Mesendoderm (in vitro differentiated cells): ENCODE results near the gene CST6.
A peak's percentile ranks its signal among the peaks of the same experiment; 100 is the strongest.

Source experiments
- DNase-seq: peaks from one replicate; pipeline ENCODE4 v3.0.0; 2013
- H2AK5ac ChIP-seq: 2 replicates; pipeline ENCODE4 v1.6.1; 2013; ENCODE audit warnings: low read length, inconsistent platforms
- H2BK120ac ChIP-seq: 2 replicates; pipeline ENCODE4 v1.6.1; 2013; ENCODE audit warnings: low read depth, mild to moderate bottlenecking, low read length, moderate library complexity, mixed read lengths
- H2BK15ac ChIP-seq: replicated peaks from 2 replicates; pipeline ENCODE4 v1.6.1; 2013; ENCODE audit warnings: low read depth, mild to moderate bottlenecking, moderate library complexity
- H2BK5ac ChIP-seq: 2 replicates; pipeline ENCODE4 v1.6.1; 2013; ENCODE audit warnings: low read length, inconsistent platforms
- H3K18ac ChIP-seq: 2 replicates; pipeline ENCODE4 v1.6.1; 2013; ENCODE audit warnings: mild to moderate bottlenecking, low read length, mixed read lengths
- H3K23ac ChIP-seq: one replicate; pipeline ENCODE4 v1.6.1; 2013; ENCODE audit warnings: low read length
- H3K27ac ChIP-seq: 2 replicates; pipeline ENCODE4 v1.5.1; 2013; ENCODE audit warnings: low read depth, mild to moderate bottlenecking, inconsistent platforms, low read length, moderate library complexity
- H3K27me3 ChIP-seq: 2 replicates; pipeline ENCODE4 v1.6.1; 2013; ENCODE audit warnings: low read length, control low read depth, mild to moderate bottlenecking, inconsistent platforms; ENCODE audit not compliant: insufficient read depth, poor library complexity
- H3K36me3 ChIP-seq: 2 replicates; pipeline ENCODE4 v1.6.1; 2013; ENCODE audit warnings: low read length, inconsistent platforms; ENCODE audit not compliant: control insufficient read depth, insufficient read depth
- H3K4ac ChIP-seq: one replicate; pipeline ENCODE4 v1.6.1; 2013; ENCODE audit warnings: low read depth, mild to moderate bottlenecking, low read length, moderate library complexity
- H3K4me1 ChIP-seq: 2 replicates; pipeline ENCODE4 v1.6.1; 2013; ENCODE audit warnings: low read depth, low read length, inconsistent platforms; ENCODE audit not compliant: control insufficient read depth
- H3K4me2 ChIP-seq: 2 replicates; pipeline ENCODE4 v1.6.1; 2013; ENCODE audit warnings: low read length
- H3K4me3 ChIP-seq: 2 replicates; pipeline ENCODE4 v1.5.1; 2013; ENCODE audit warnings: mild to moderate bottlenecking, low read length
- H3K56ac ChIP-seq: one replicate; pipeline ENCODE4 v1.6.1; 2013; ENCODE audit warnings: low read length
- H3K79me1 ChIP-seq: 2 replicates; pipeline ENCODE4 v1.6.1; 2013; ENCODE audit warnings: low read length, inconsistent platforms
- H3K79me2 ChIP-seq: 2 replicates; pipeline ENCODE4 v1.6.1; 2013; ENCODE audit warnings: mild to moderate bottlenecking, low read length; ENCODE audit not compliant: control insufficient read depth, insufficient read depth
- H3K9ac ChIP-seq: 2 replicates; pipeline ENCODE4 v1.6.1; 2013; ENCODE audit warnings: low read length, inconsistent platforms
- H4K5ac ChIP-seq: one replicate; pipeline ENCODE4 v1.6.1; 2013; ENCODE audit warnings: low read length
- H4K8ac ChIP-seq: one replicate; pipeline ENCODE4 v1.6.1; 2013; ENCODE audit warnings: low read depth, mild to moderate bottlenecking, control low read depth, low read length, moderate library complexity
- WGBS: extraction: QIAGEN DNeasy Blood & Tissue Kit; methylation state at CpG from one replicate; pipeline ENCODE4 v1.1.7; 2013; ENCODE audit warnings: low lambda C conversion rate, missing lambda C conversion rate; ENCODE audit not compliant: insufficient coverage; ENCODE audit errors: extremely low coverage; 5-methylcytosine and 5-hydroxymethylcytosine counted together

The CST6 gene

GRCh38 chr11:65968600-65969482, 43.0 kb upstream of the CST6 start:
- Histone ChIP-seq H4K5ac (no peak overlapping the region), H3K18ac (no peak overlapping the region), H3K4ac (no peak overlapping the region), H2BK15ac (no peak overlapping the region), H3K27ac (no peak overlapping the region), H2BK5ac (no peak overlapping the region), H3K79me1 (peaks cover 8% of the 10 kb centered on the region), H2AK5ac (no peak overlapping the region), H2BK120ac (no peak overlapping the region), H3K4me3 (no peak overlapping the region), H4K8ac (no peak overlapping the region), H3K36me3 (peaks cover 14% of the 10 kb centered on the region), H3K79me2 (peaks cover 5% of the 10 kb centered on the region), H3K23ac (no peak overlapping the region), H3K27me3 (no peaks in the 10 kb centered on the region), H3K4me1 (no peaks in the 10 kb centered on the region), H3K9ac (no peak overlapping the region), H3K4me2 (no peak overlapping the region), H3K56ac (no peak overlapping the region)
- WGBS, result no CpG with 5 or more reads among the region's 15 CpGs
- DNase-seq, result peak; percentile 22

GRCh38 chr11:65972116-65972515, 39.7 kb upstream of the CST6 start:
- no peak overlapping the region for H3K4ac ChIP-seq
- WGBS, result no CpG with 5 or more reads among the region's 8 CpGs

GRCh38 chr11:65973439-65974110, 38.2 kb upstream of the CST6 start:
- H2AK5ac ChIP-seq, result no peak overlapping the region
- H3K23ac ChIP-seq, result no peak overlapping the region
- H3K27ac ChIP-seq, result no peak overlapping the region
- no peak overlapping the region for H3K18ac ChIP-seq
- no peak overlapping the region for H2BK120ac ChIP-seq
- H3K27me3 ChIP-seq, result no peaks in the 10 kb centered on the region
- no CpG with 5 or more reads among the region's 13 CpGs for WGBS
- H3K4me3 ChIP-seq, result no peak overlapping the region
- H3K4me1 ChIP-seq, result no peaks in the 10 kb centered on the region
- no peak overlapping the region for H3K9ac ChIP-seq
- H3K56ac ChIP-seq, result no peak overlapping the region
- H3K4ac ChIP-seq, result no peak overlapping the region
- H4K8ac ChIP-seq, result no peak overlapping the region
- H2BK15ac ChIP-seq, result no peak overlapping the region
- no peak for DNase-seq
- H3K79me2 ChIP-seq, result no peaks in the 10 kb centered on the region
- no peak overlapping the region for H3K4me2 ChIP-seq
- peaks cover 2% of the 10 kb centered on the region for H3K79me1 ChIP-seq
- H3K36me3 ChIP-seq, result peaks cover 8% of the 10 kb centered on the region
- H2BK5ac ChIP-seq, result no peak overlapping the region
- H4K5ac ChIP-seq, result no peak overlapping the region

More at GRCh38 chr11:65972116-65972515, 39.7 kb upstream of the CST6 start:
- H3K36me3 ChIP-seq, result peaks cover 8% of the 10 kb centered on the region
- no peaks in the 10 kb centered on the region for H3K27me3 ChIP-seq
- no peaks in the 10 kb centered on the region for H3K4me1 ChIP-seq
- H2AK5ac ChIP-seq, result no peak overlapping the region
- DNase-seq, result no peak
- H3K4me3 ChIP-seq, result no peak overlapping the region
- H3K4me2 ChIP-seq, result no peak overlapping the region
- no peak overlapping the region for H4K8ac ChIP-seq
- H3K27ac ChIP-seq, result no peak overlapping the region
- no peak overlapping the region for H2BK120ac ChIP-seq
- peaks cover 2% of the 10 kb centered on the region for H3K79me1 ChIP-seq
- no peak overlapping the region for H3K18ac ChIP-seq
- H4K5ac ChIP-seq, result no peak overlapping the region
- H3K79me2 ChIP-seq, result no peaks in the 10 kb centered on the region
- no peak overlapping the region for H2BK5ac ChIP-seq
- no peak overlapping the region for H2BK15ac ChIP-seq
- no peak overlapping the region for H3K23ac ChIP-seq
- H3K56ac ChIP-seq, result no peak overlapping the region
- H3K9ac ChIP-seq, result no peak overlapping the region

GRCh38 chr11:65975771-65976170, 36.0 kb upstream of the CST6 start:
- no peak for DNase-seq
- H3K27ac ChIP-seq, result no peak overlapping the region
- H4K8ac ChIP-seq, result no peak overlapping the region

GRCh38 chr11:65976216-65977176, 35.3 kb upstream of the CST6 start:
- Histone ChIP-seq H3K4ac (no peak overlapping the region), H3K27me3 (no peaks in the 10 kb centered on the region), H2BK120ac (no peak overlapping the region), H3K4me2 (no peak overlapping the region), H2AK5ac (no peak overlapping the region), H3K18ac (no peak overlapping the region), H2BK5ac (no peak overlapping the region), H3K9ac (no peak overlapping the region), H4K8ac (no peak overlapping the region), H3K79me1 (no peaks in the 10 kb centered on the region), H3K23ac (no peak overlapping the region), H3K27ac (no peak overlapping the region), H2BK15ac (no peak overlapping the region), H3K56ac (no peak overlapping the region), H3K36me3 (peaks cover 4% of the 10 kb centered on the region), H4K5ac (no peak overlapping the region), H3K4me1 (no peaks in the 10 kb centered on the region), H3K4me3 (no peak overlapping the region), H3K79me2 (no peaks in the 10 kb centered on the region)
- no CpG with 5 or more reads among the region's 43 CpGs for WGBS
- DNase-seq, result no peak

More at GRCh38 chr11:65975771-65976170, 36.0 kb upstream of the CST6 start:
- no peak overlapping the region for H3K56ac ChIP-seq
- no peak overlapping the region for H3K23ac ChIP-seq
- H3K4me1 ChIP-seq, result no peaks in the 10 kb centered on the region
- no peak overlapping the region for H3K4me3 ChIP-seq
- H4K5ac ChIP-seq, result no peak overlapping the region
- no peak overlapping the region for H3K4me2 ChIP-seq
- no peak overlapping the region for H2BK120ac ChIP-seq
- H3K18ac ChIP-seq, result no peak overlapping the region
- H2BK15ac ChIP-seq, result no peak overlapping the region
- no peaks in the 10 kb centered on the region for H3K79me1 ChIP-seq
- no peak overlapping the region for H3K9ac ChIP-seq
- peaks cover 4% of the 10 kb centered on the region for H3K36me3 ChIP-seq
- H2AK5ac ChIP-seq, result no peak overlapping the region
- H2BK5ac ChIP-seq, result no peak overlapping the region
- H3K79me2 ChIP-seq, result no peaks in the 10 kb centered on the region
- no peak overlapping the region for H3K4ac ChIP-seq
- H3K27me3 ChIP-seq, result no peaks in the 10 kb centered on the region
- WGBS, result no CpG with 5 or more reads among the region's 9 CpGs
